Omental fat pad (tissue), 4 donors: ENCODE measurements around the gene SFMBT2. TPM values are rescaled to one million over a fixed set of nuclear protein-coding genes. Genes with fewer than 3 reads are reported as not detected.

Source experiments
- ATAC-seq: fragments of 150-250 bp; one replicate; pipeline ENCODE4 v1.9.1; 2016; ENCODE audit warnings: mild to moderate bottlenecking, moderate library complexity; ENCODE audit not compliant: low FRiP score
- DNase-seq: peaks from one replicate; pipeline ENCODE4 v3.0.0-alpha.2; 2019; ENCODE audit warnings: low spot score
- CTCF ChIP-seq, 3 donors: fragments of 450-650 bp; IDR thresholded peaks; one replicate each; pipeline ENCODE4 v1.5.1; 2016 to 2017; ENCODE audit warnings: antibody characterized with exemption in 3 of 3, mild to moderate bottlenecking in 3 of 3, moderate library complexity in 2 of 3
- total RNA-seq, 4 donors: library from RNA; depleted of rRNA; stranded (reverse); fragments of >200 nt; gene quantifications; one replicate each; pipeline ENCODE4 v1.1.0, GENCODE V29; 2016

Gene SFMBT2
- total RNA-seq, 4 donors from 2014 or later: 6.2 to 12.0 (median 9.4) TPM

GRCh38 chr10:7206412-7207100 is 204.3 kb downstream of the SFMBT2 start:
- no peak for DNase-seq
- no peak for ATAC-seq
- no peak for TF ChIP-seq CTCF (IDR thresholded peaks at IDR 0.05)

- ATAC-seq (no peak), DNase-seq (no peak)
- no peak for TF ChIP-seq CTCF (IDR thresholded peaks at IDR 0.05)
Observed at GRCh38 chr10:7205656-7206055, 205.2 kb downstream of the SFMBT2 start.

GRCh38 chr10:7202793-7203355 is 208.0 kb downstream of the SFMBT2 start:
- no peak for ATAC-seq
- no peak for DNase-seq
- TF ChIP-seq CTCF (IDR thresholded peaks at IDR 0.05): no peak

- TF ChIP-seq CTCF (IDR thresholded peaks at IDR 0.05): no peak
- ATAC-seq (no peak), DNase-seq (no peak)
Observed at GRCh38 chr10:7199152-7199760, 211.6 kb downstream of the SFMBT2 start.

GRCh38 chr10:7196284-7196683 is 214.6 kb downstream of the SFMBT2 start:
- no peak for TF ChIP-seq CTCF (IDR thresholded peaks at IDR 0.05)
- DNase-seq: no peak
- no peak for ATAC-seq

GRCh38 chr10:7195118-7195517 is 215.7 kb downstream of the SFMBT2 start:
- DNase-seq (no peak), ATAC-seq (no peak)
- TF ChIP-seq CTCF (IDR thresholded peaks at IDR 0.05): no peak

GRCh38 chr10:7194571-7194970 is 216.3 kb downstream of the SFMBT2 start:
- no peak for ATAC-seq
- TF ChIP-seq CTCF (IDR thresholded peaks at IDR 0.05): no peak
- DNase-seq: no peak
